ENCODE measurements around the gene TAOK3.

The TAOK3 gene

GRCh38 chr12:118328486-118329330 is 44.0 kb downstream of the TAOK3 start:
- TF ChIP-seq CTCF (conservative IDR thresholded peaks at IDR 0.05; ENCODE audit: low read depth, low read length), result no peak
- DNase-seq (ENCODE audit: low read depth), result no peak
- no peak overlapping the region for H3K4me3 ChIP-seq (ENCODE audit: low read length)

- TF ChIP-seq CTCF (conservative IDR thresholded peaks at IDR 0.05; ENCODE audit: low read depth, low read length), result no peak
- no peak for DNase-seq (ENCODE audit: low read depth)
Measured at GRCh38 chr12:118327391-118327790, 45.3 kb downstream of the TAOK3 start.

GRCh38 chr12:118326991-118327390 is 45.7 kb downstream of the TAOK3 start:
- no peak overlapping the region for H3K4me3 ChIP-seq (ENCODE audit: low read length)
- TF ChIP-seq CTCF (conservative IDR thresholded peaks at IDR 0.05; ENCODE audit: low read depth, low read length), result no peak
- DNase-seq (ENCODE audit: low read depth), result no peak

More at GRCh38 chr12:118327391-118327790, 45.3 kb downstream of the TAOK3 start:
- no peak overlapping the region for H3K4me3 ChIP-seq (ENCODE audit: low read length)

- no peak for DNase-seq (ENCODE audit: low read depth)
- TF ChIP-seq CTCF (conservative IDR thresholded peaks at IDR 0.05; ENCODE audit: low read depth, low read length), result no peak
Measured at GRCh38 chr12:118325081-118325480, 47.6 kb downstream of the TAOK3 start.

GRCh38 chr12:118319627-118320026 is 53.1 kb downstream of the TAOK3 start:
- no peak for DNase-seq (ENCODE audit: low read depth)

More at GRCh38 chr12:118325081-118325480, 47.6 kb downstream of the TAOK3 start:
- H3K4me3 ChIP-seq (ENCODE audit: low read length), result no peak overlapping the region

GRCh38 chr12:118318744-118319143 is 54.0 kb downstream of the TAOK3 start:
- no peak for DNase-seq (ENCODE audit: low read depth)
- no peak for TF ChIP-seq CTCF (conservative IDR thresholded peaks at IDR 0.05; ENCODE audit: low read depth, low read length)
- H3K4me3 ChIP-seq (ENCODE audit: low read length), result no peak overlapping the region

More at GRCh38 chr12:118319627-118320026, 53.1 kb downstream of the TAOK3 start:
- H3K4me3 ChIP-seq (ENCODE audit: low read length), result no peak overlapping the region
- TF ChIP-seq CTCF (conservative IDR thresholded peaks at IDR 0.05; ENCODE audit: low read depth, low read length), result no peak

- TF ChIP-seq CTCF (conservative IDR thresholded peaks at IDR 0.05; ENCODE audit: low read depth, low read length), result no peak
- H3K4me3 ChIP-seq (ENCODE audit: low read length), result no peak overlapping the region
- DNase-seq (ENCODE audit: low read depth), result no peak
Measured at GRCh38 chr12:118317729-118318128, 55.0 kb downstream of the TAOK3 start.

Data from retinal pigment epithelial cell (primary cell).